Activated T-cell treated with anti-CD3 and anti-CD28 coated beads, Interleukin-2, amount 50 U/mL, for 4 hours (primary cell): ENCODE measurements around the gene IRAK3. TPM values are rescaled to one million over a fixed set of nuclear protein-coding genes. Genes with fewer than 3 reads are reported as not detected.
A peak's percentile ranks its signal among the peaks of the same experiment; 100 is the strongest.
"Not testable (repeated sequence)": the region's sequence is repeated elsewhere in the genome, so short reads cannot be mapped to it uniquely, and the experiment has no call there.

Source experiments
- ATAC-seq, 2 donors: fragments of 200-7000 bp; cut with Tn5 transposase; one replicate each; pipeline ENCODE4 v1.10.0; 2021
- DNase-seq: peaks from one replicate; pipeline ENCODE4 v3.0.0-alpha.2; 2020
- H3K27me3 Mint-ChIP-seq: one replicate; pipeline ENCODE4 v1.8.0; 2021; ENCODE audit warnings: low read depth, mixed read lengths
- H3K36me3 Mint-ChIP-seq: one replicate; pipeline ENCODE4 v1.8.0; 2022; ENCODE audit warnings: mixed read lengths; ENCODE audit not compliant: insufficient read depth
- H3K4me1 Mint-ChIP-seq: one replicate; pipeline ENCODE4 v1.8.0; 2021; ENCODE audit warnings: low read depth, mixed read lengths
- H3K4me3 Mint-ChIP-seq: one replicate; pipeline ENCODE4 v1.8.0; 2021; ENCODE audit warnings: mild to moderate bottlenecking, moderate library complexity, mixed read lengths
- H3K9me3 Mint-ChIP-seq: one replicate; pipeline ENCODE4 v1.8.0; 2021; ENCODE audit warnings: mixed read lengths
- total RNA-seq, 3 donors: library from RNA; stranded (reverse); gene quantifications; one replicate each; pipeline ENCODE4 v1.2.1, GENCODE V29; 2021

Gene IRAK3
- total RNA-seq, 3 donors from 2014 or later, result 0.13 to 0.22 (median 0.18) TPM

DNA sequence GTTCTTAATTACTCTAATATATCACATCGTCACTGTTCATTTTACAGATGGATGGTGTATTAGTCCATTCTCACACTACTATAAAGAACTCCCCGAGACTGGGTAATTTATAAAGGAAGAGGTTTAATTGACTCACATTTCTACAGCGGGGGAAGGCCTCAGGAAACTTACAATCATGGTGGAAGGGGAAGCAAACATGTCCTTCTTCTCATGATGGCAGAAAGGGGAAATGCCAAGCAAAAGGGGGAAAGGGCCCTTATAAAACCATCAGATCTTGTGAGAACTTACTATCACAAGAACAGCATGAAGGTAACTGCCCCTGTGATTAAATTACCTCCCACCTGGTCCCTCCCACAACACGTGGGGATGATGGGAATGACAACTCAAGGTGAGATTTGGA, 25.7 kb upstream of the IRAK3 start:
- H3K4me3 Mint-ChIP-seq, result no peak overlapping the region
- H3K4me1 Mint-ChIP-seq, result peaks cover 67% of the 10 kb centered on the region
- DNase-seq (no peak), ATAC-seq (no peak)
- peaks cover 5% of the 10 kb centered on the region for H3K9me3 Mint-ChIP-seq
- no peaks in the 10 kb centered on the region for H3K27me3 Mint-ChIP-seq
- peaks cover 53% of the 10 kb centered on the region for H3K36me3 Mint-ChIP-seq

DNA sequence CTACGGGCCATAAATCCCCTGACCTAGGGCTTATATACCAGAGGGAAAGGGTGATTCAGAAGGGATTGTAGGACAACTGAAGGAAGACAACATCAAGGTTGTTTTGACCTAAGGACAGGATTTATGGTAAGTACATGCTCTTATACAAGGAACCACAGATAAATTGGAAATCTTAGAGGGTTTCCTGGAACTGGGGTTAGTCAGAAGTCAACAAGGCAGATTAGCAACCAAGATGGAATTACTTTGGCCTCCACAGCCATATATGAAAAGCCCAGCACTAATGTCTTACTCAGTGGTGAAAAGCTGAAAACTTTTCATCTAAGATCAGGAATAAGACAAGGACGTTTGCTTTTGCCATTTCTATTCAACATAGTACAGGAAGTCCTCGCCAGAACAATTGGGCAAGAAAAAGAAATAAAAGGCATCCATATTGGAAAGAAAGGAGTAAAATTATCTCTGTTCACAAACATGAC, 24.6 kb upstream of the IRAK3 start:
- ATAC-seq, result no peak
- Mint-ChIP-seq H3K9me3 (peaks cover 5% of the 10 kb centered on the region), H3K36me3 (peaks cover 48% of the 10 kb centered on the region), H3K27me3 (no peaks in the 10 kb centered on the region), H3K4me3 (no peak overlapping the region), H3K4me1 (peaks cover 70% of the 10 kb centered on the region)
- DNase-seq, result no peak

DNA sequence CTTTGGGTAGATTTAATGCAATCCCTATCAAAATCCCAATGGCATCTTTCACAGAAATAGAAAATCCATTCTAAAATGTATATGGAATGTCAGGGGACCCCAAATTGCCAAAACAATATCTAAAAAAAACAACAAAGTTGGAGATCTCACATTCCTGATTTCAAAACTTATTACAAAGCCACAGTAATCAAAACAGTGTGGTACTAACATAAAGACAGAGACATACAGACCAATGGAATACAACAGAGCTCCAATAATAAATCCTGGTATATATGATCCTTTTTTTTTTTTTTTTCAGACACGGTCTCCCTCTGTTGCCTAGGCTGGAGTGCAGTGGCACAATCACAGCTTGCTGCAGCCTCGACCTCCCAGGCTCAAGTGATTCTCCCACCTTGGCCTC, 23.9 kb upstream of the IRAK3 start:
- H3K4me3 Mint-ChIP-seq, result no peak overlapping the region
- no peak for ATAC-seq
- peaks cover 5% of the 10 kb centered on the region for H3K9me3 Mint-ChIP-seq
- peaks cover 41% of the 10 kb centered on the region for H3K36me3 Mint-ChIP-seq
- no peaks in the 10 kb centered on the region for H3K27me3 Mint-ChIP-seq
- peaks cover 63% of the 10 kb centered on the region for H3K4me1 Mint-ChIP-seq
- DNase-seq, result no peak

DNA sequence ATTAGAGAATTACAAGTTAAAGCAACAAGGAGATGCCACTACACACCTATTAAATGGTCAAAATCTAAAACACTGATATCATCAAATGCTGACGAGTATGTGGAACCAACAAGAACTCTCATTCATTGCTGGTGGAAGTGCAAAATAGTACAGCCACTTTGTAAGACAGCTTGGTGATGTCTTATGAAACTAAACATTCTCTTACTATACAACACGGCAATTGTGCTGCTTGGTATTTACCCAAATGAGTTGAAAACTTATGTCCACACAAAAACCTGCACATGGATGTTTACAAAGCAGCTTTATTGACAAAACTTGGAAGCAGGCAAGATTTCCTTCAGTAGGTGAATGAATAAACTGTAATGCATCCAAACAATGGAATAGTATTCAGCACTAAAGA, 22.5 kb upstream of the IRAK3 start:
- H3K4me1 Mint-ChIP-seq, result peaks cover 66% of the 10 kb centered on the region
- DNase-seq (no peak), ATAC-seq (no peak)
- no peaks in the 10 kb centered on the region for H3K27me3 Mint-ChIP-seq
- peaks cover 5% of the 10 kb centered on the region for H3K9me3 Mint-ChIP-seq
- peaks cover 39% of the 10 kb centered on the region for H3K36me3 Mint-ChIP-seq
- H3K4me3 Mint-ChIP-seq, result no peak overlapping the region

DNA sequence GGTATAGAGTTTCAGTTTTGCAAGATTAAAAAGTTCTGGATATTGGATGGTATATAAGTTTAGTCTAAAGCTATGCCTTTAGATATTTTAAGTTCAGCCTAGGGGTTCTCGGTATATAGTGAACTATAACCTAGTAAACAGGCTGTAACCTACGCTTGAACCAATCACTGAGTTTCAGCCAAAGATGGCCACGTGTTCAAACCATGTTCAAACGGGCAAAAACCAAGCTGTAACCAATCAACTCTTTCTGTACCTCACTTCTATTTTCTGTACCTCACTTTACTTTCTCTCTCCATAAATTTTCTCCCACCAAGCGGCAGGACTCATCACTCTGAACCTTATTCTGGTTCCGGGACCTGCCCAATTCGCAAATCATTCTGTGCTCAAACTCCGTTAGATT, 20.6 kb upstream of the IRAK3 start:
- H3K9me3 Mint-ChIP-seq, result peaks cover 5% of the 10 kb centered on the region
- ATAC-seq (no peak), DNase-seq (no peak)
- peaks cover 32% of the 10 kb centered on the region for H3K36me3 Mint-ChIP-seq
- H3K4me1 Mint-ChIP-seq, result peaks cover 55% of the 10 kb centered on the region
- H3K4me3 Mint-ChIP-seq, result peak overlapping the region; percentile 94
- H3K27me3 Mint-ChIP-seq, result no peaks in the 10 kb centered on the region

DNA sequence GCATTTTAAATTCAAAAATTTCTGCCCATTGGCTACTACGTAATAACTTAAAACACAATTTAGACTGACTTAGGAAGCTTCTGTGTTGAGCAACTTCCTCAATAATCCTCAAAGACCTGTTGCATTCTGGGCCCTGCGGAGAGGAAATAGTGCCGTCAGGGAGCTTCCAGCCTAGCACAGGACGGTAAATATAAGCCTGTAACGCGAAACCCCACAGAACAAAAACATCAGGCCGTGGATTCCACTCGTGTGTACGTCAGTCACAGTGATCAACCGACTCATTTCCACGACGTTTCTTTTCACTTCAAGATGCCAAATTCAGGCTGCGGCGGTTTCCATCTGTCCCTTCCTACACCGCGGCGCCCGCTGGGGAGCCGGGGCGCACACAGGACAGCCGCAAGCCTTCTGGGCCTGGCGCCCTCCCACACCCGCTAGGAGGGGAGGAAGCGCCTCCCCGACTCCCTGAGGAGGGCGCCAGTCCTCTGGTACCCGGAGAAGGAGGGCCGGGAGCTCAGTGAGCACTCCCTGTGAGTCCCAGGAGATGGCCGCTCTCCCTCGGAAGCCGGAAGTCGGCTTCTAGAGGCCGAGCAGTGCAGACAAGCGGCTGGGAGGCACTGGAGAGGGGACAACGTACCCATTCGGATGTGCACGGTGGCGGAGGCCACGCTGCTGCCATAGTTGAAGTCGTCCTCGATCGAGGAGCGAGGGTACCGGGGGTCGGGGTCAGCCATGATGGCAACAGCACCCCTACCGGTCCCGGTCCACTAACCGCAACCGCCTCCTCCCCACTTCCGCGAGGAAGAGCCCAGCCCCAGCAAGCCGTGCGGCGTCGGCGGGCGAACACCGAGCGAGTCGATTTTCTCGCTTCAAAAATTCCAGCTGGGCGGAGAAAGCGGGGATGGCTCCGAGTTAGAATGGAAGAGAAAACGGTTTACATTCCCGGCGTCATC, 19.5 kb upstream of the IRAK3 start, which contains the start of gene TMBIM4:
TMBIM4 (minus strand) TSS at position 776 of the 950 bp plus-strand sequence; CDS start at position 731, 45 bp downstream.
- ATAC-seq, result peak; percentile 85 to 86
- peaks cover 31% of the 10 kb centered on the region for H3K36me3 Mint-ChIP-seq
- DNase-seq, result peak; percentile 76
- H3K4me1 Mint-ChIP-seq, result peaks cover 44% of the 10 kb centered on the region
- peak within 1 kb of the TSS; percentile 94 for H3K4me3 Mint-ChIP-seq
- H3K27me3 Mint-ChIP-seq, result no peaks in the 10 kb centered on the region
- peaks cover 4% of the 10 kb centered on the region for H3K9me3 Mint-ChIP-seq

DNA sequence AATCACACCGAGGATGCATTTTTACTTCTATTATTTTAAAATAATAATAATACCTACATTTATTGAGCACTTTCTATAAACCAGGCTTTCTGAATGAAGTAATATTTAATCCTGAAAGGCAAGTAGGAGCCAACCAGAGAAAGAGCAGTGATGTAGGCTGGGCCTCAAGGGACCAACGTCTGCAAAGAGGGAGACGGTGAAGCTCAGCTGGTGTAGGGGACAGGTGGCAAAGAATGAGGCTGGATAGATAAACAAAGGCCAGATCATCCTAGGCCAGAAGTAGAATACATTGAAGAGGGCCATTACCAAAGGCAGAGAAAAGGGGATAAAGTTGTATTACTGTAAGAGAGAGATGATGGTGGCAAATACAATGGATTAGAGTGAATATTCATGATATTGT, 18.4 kb upstream of the IRAK3 start:
- ATAC-seq (no peak), DNase-seq (no peak)
- peaks cover 3% of the 10 kb centered on the region for H3K27me3 Mint-ChIP-seq
- peaks cover 37% of the 10 kb centered on the region for H3K4me1 Mint-ChIP-seq
- H3K36me3 Mint-ChIP-seq, result peaks cover 20% of the 10 kb centered on the region
- H3K9me3 Mint-ChIP-seq, result no peaks in the 10 kb centered on the region
- peak overlapping the region; percentile 94 for H3K4me3 Mint-ChIP-seq

DNA sequence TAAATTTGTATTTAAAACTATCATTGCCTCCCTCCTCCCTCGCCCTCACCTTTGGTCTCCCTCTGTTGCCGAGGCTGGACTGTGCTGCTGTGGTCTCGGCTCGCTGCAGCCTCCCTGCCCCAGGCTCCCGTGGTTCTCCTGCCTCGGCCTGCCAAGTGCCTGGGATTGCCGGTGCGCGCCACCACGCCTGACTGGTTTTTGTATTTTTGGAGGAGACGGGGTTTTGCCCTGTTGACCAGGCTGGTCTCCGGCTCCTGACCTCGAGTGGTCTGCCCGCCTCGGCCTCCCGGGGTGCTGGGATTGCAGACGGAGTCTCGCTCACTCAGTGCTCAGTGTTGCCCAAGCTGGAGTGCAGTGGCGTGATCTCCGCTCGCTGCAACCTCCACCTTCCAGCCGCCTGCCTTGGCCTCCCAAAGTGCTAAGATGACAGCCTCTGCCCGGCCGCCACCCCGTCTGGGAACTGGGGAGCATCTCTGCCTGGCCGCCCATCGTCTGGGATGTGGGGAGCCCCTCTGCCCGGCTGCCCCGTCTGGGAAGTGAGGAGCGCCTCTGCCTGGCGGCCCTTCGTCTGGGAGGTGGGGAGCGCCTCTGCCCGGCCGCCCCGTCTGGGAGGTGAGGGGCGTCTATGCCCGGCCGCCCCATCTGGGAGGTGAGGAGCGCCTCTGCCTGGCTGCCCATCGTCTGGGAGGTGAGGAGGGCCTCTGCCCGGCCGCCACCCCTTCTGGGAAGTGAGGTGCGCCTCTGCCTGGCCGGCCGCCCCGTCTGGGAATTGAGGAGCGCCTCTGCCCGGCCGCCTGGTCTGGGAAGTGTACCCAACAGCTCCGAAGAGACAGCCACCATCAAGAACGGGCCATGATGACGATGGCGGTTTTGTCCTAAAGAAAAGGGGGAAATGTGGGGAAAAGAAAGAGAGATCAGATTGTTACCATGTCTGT, 14.4 kb upstream of the IRAK3 start:
- not testable (repeated sequence) for H3K27me3 Mint-ChIP-seq, H3K36me3 Mint-ChIP-seq, H3K9me3 Mint-ChIP-seq, ATAC-seq, H3K4me1 Mint-ChIP-seq, H3K4me3 Mint-ChIP-seq, DNase-seq

DNA sequence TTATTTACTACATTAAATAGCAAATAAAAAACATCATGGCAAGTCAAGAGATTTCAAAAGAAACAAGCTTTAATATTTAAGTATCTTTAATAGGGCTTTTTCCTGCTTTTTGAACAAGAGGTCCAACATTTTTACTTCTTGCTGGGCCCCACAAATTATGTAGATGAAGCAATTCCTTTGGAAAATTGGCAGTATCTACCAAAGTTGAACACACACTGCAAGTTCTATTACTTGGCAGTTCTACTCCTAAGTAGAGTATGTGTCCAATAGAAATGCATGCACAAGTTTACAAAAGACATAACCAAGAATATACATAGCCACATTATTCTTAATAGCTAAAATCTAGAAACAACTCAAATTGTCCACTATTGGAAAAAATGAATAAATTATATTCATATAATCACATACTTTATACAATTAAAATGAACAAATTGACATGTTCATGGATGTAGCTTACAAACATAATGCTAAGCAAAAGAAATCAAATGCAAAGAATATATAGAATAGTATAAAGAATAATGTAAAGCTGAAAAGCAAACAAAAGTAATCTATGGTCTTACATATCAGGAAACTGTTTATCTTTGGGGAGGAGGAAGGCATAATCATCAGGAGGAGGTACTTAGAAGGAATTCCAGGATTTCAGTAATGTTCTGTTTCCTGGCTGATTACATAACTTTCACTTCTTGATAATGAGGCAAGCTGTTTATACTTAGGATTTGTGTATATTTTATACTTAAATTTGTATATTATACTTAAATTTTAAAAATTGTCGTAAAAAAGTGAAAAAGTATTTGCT, 12.7 kb upstream of the IRAK3 start:
- H3K4me3 Mint-ChIP-seq, result no peak overlapping the region
- ATAC-seq (no peak), DNase-seq (no peak)
- peaks cover 6% of the 10 kb centered on the region for H3K27me3 Mint-ChIP-seq
- no peaks in the 10 kb centered on the region for H3K4me1 Mint-ChIP-seq
- H3K9me3 Mint-ChIP-seq, result no peaks in the 10 kb centered on the region
- H3K36me3 Mint-ChIP-seq, result no peaks in the 10 kb centered on the region

DNA sequence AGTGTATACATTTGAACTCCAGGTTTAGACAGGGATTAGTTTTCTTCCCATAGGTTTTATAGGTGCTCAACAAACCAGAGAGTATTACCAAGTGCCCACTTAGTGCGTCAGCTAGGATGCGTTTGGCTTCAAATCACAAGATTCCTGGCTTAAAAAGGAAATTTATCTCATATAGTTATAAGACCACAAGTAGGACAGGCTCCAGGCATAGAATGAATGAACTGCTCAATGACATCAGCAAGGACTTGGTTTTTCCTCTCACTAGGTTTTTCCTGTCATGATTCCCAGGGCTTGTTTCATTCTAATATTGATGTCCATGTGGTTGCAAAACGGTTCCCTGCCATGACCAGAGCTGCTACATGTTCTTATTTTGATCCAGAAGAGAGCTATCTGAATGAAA, 6.1 kb upstream of the IRAK3 start:
- ATAC-seq, result no peak

DNA sequence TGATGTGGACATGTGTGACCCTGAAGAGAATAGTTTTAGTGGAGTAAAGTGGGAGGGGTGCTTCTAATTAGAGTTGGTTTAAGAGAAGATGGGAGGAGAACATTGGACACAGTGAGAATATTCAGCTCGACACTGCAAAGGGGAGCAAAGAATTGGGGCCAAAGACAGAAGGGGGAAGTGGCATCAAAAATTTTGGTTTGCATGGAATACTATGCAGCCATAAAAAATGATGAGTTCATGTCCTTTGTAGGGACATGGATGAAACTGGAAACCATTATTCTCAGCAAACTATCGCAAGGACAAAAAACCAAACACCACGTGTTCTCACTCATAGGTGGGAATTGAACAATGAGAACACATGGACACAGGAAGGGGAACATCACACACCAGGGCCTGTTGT, 4.2 kb upstream of the IRAK3 start:
- ATAC-seq, H3K9me3 Mint-ChIP-seq, DNase-seq, H3K36me3 Mint-ChIP-seq, H3K4me3 Mint-ChIP-seq: not testable (repeated sequence)
- H3K4me1 Mint-ChIP-seq, result peaks cover 10% of the 10 kb centered on the region
- H3K27me3 Mint-ChIP-seq, result peaks cover 51% of the 10 kb centered on the region

More for the DNA sequence above, 6.1 kb upstream of the IRAK3 start:
- Mint-ChIP-seq H3K4me3 (no peak overlapping the region), H3K9me3 (peaks cover 9% of the 10 kb centered on the region), H3K4me1 (peaks cover 5% of the 10 kb centered on the region), H3K27me3 (peaks cover 37% of the 10 kb centered on the region), H3K36me3 (peaks cover 4% of the 10 kb centered on the region)
- DNase-seq, result no peak

DNA sequence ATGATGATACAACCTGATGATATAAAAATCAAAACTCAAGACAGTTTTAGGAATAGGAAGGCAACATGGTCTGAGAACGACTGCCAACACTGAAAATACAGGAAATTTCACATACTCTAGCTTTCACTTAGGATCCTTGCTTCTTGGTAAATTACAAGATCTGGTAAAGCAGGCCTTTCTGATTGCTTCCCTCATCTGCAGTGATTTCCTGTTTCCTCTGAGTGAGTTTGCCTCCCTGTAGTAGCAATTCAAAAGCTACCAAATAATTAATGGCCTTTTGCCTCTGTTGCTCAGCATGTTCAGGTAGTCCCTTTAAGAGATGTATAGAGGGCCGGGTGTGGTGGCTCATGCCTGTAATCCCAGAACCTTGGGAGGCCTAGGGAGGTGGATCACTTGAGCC, 2.0 kb upstream of the IRAK3 start:
- DNase-seq (no peak), ATAC-seq (no peak)
- H3K4me1 Mint-ChIP-seq, result peaks cover 15% of the 10 kb centered on the region
- no peak overlapping the region for H3K4me3 Mint-ChIP-seq
- peaks cover 69% of the 10 kb centered on the region for H3K27me3 Mint-ChIP-seq
- H3K36me3 Mint-ChIP-seq, result peaks cover 4% of the 10 kb centered on the region
- peaks cover 9% of the 10 kb centered on the region for H3K9me3 Mint-ChIP-seq

DNA sequence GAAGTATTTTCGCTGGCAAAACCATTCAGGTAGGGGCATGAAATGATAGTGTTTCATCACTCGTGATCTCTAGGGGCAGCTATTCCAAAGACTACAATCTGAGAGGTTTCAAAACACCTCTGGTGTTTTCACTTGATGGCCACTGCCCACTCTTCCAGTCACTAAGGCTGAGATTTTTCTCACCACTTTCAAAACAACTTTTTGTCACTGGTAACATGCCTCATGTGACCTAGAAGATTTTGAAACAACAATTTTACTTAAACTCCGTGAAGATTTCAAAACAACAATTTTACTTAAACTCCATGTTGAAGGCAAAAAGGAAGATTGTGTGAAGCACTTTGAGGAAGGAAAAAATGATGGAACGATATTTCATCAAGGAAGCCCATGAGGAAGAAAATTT, 1.2 kb upstream of the IRAK3 start:
- Mint-ChIP-seq H3K4me1 (peaks cover 15% of the 10 kb centered on the region), H3K9me3 (peaks cover 9% of the 10 kb centered on the region), H3K4me3 (peak overlapping the region; percentile 13), H3K36me3 (peaks cover 4% of the 10 kb centered on the region), H3K27me3 (peaks cover 63% of the 10 kb centered on the region)
- ATAC-seq, result no peak
- DNase-seq, result no peak

DNA sequence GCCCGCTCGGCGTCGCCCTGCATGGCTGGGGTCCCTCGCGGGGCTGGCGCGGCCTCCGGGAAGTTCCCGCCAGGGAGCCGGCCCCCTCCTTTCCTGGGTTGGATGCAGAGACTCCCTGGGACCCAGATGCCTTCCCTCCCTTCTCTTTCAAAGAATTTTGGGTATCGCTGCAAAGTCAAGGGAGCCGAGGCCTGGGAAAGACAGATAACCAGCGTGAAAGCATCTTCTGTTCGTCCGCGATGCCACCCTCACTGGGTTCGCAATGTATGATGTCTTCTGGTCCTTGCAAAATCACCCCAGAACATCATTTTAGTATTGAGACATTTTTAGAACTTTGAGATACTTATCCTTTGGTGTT, 451 bp downstream of the IRAK3 start:
- H3K9me3 Mint-ChIP-seq, result peaks cover 7% of the 10 kb centered on the region
- ATAC-seq, result no peak
- H3K4me1 Mint-ChIP-seq, result peaks cover 15% of the 10 kb centered on the region
- H3K36me3 Mint-ChIP-seq, result peaks cover 2% of the 10 kb centered on the region
- DNase-seq, result no peak
- H3K4me3 Mint-ChIP-seq, result peak overlapping the region; percentile 45
- peaks cover 62% of the 10 kb centered on the region for H3K27me3 Mint-ChIP-seq
